Mucosa of stomach (tissue), 1 donor: ENCODE results near the gene GPR153.

Source experiments
- H3K27me3 ChIP-seq: one replicate; pipeline ENCODE4 v1.7.0; 2013; ENCODE audit warnings: mild to moderate bottlenecking, low read length; ENCODE audit not compliant: control insufficient read depth, insufficient read depth
- H3K36me3 ChIP-seq: one replicate; pipeline ENCODE4 v1.7.0; 2013; ENCODE audit warnings: low read length; ENCODE audit not compliant: control insufficient read depth, insufficient read depth
- H3K4me1 ChIP-seq: one replicate; pipeline ENCODE4 v1.7.0; 2013; ENCODE audit warnings: mild to moderate bottlenecking, low read length; ENCODE audit not compliant: control insufficient read depth, insufficient read depth
- H3K4me3 ChIP-seq: one replicate; pipeline ENCODE4 v1.7.0; 2013; ENCODE audit warnings: low read length
- H3K9ac ChIP-seq: one replicate; pipeline ENCODE4 v1.7.0; 2013; ENCODE audit warnings: mild to moderate bottlenecking, low read length, moderate library complexity
- H3K9me3 ChIP-seq: one replicate; pipeline ENCODE4 v1.7.0; 2013; ENCODE audit warnings: mild to moderate bottlenecking, low read length, moderate library complexity; ENCODE audit not compliant: control insufficient read depth
- donor health status: Pancreatic carcinoma.

GPR153 gene

GRCh38 chr1:6251681-6252373, 9.1 kb downstream of the GPR153 start:
- Histone ChIP-seq H3K36me3 (no peaks in the 10 kb centered on the region), H3K9ac (no peak overlapping the region), H3K4me3 (no peak overlapping the region), H3K4me1 (peaks cover 10% of the 10 kb centered on the region), H3K27me3 (peaks cover 39% of the 10 kb centered on the region), H3K9me3 (no peaks in the 10 kb centered on the region)

GRCh38 chr1:6251233-6251632, 9.7 kb downstream of the GPR153 start:
- H3K4me3 ChIP-seq = no peak overlapping the region
- no peak overlapping the region for H3K9ac ChIP-seq
- peaks cover 44% of the 10 kb centered on the region for H3K27me3 ChIP-seq
- H3K4me1 ChIP-seq = peaks cover 14% of the 10 kb centered on the region
- H3K36me3 ChIP-seq = no peaks in the 10 kb centered on the region
- H3K9me3 ChIP-seq = no peaks in the 10 kb centered on the region

- no peak overlapping the region for H3K4me3 ChIP-seq
- H3K36me3 ChIP-seq = no peaks in the 10 kb centered on the region
- no peak overlapping the region for H3K9ac ChIP-seq
- H3K9me3 ChIP-seq = no peaks in the 10 kb centered on the region
- H3K27me3 ChIP-seq = peaks cover 55% of the 10 kb centered on the region
- H3K4me1 ChIP-seq = peaks cover 27% of the 10 kb centered on the region
These were observed 10.9 kb downstream of the GPR153 start for GRCh38 chr1:6249739-6250689.

- Histone ChIP-seq H3K9me3 (no peaks in the 10 kb centered on the region), H3K36me3 (no peaks in the 10 kb centered on the region), H3K9ac (no peak overlapping the region), H3K4me3 (no peak overlapping the region), H3K27me3 (peaks cover 62% of the 10 kb centered on the region), H3K4me1 (peaks cover 27% of the 10 kb centered on the region)
These were observed 11.8 kb downstream of the GPR153 start for GRCh38 chr1:6248932-6249738.

- Histone ChIP-seq H3K36me3 (no peaks in the 10 kb centered on the region), H3K9me3 (no peaks in the 10 kb centered on the region), H3K4me3 (no peak overlapping the region), H3K9ac (no peak overlapping the region), H3K27me3 (peaks cover 70% of the 10 kb centered on the region), H3K4me1 (peaks cover 27% of the 10 kb centered on the region)
These were observed 12.6 kb downstream of the GPR153 start for GRCh38 chr1:6248161-6248776.

GRCh38 chr1:6247651-6248050, 13.2 kb downstream of the GPR153 start:
- Histone ChIP-seq H3K4me3 (no peak overlapping the region), H3K9me3 (no peaks in the 10 kb centered on the region), H3K9ac (no peak overlapping the region), H3K4me1 (peaks cover 27% of the 10 kb centered on the region), H3K27me3 (peaks cover 76% of the 10 kb centered on the region), H3K36me3 (no peaks in the 10 kb centered on the region)

- no peak overlapping the region for H3K4me3 ChIP-seq
- H3K9me3 ChIP-seq = no peaks in the 10 kb centered on the region
- no peak overlapping the region for H3K9ac ChIP-seq
- H3K36me3 ChIP-seq = no peaks in the 10 kb centered on the region
- H3K27me3 ChIP-seq = peaks cover 81% of the 10 kb centered on the region
- H3K4me1 ChIP-seq = peaks cover 27% of the 10 kb centered on the region
These were observed 14.1 kb downstream of the GPR153 start for GRCh38 chr1:6246497-6247467.

- Histone ChIP-seq H3K36me3 (no peaks in the 10 kb centered on the region), H3K27me3 (peaks cover 82% of the 10 kb centered on the region), H3K4me3 (no peak overlapping the region), H3K4me1 (peaks cover 27% of the 10 kb centered on the region), H3K9ac (no peak overlapping the region), H3K9me3 (no peaks in the 10 kb centered on the region)
These were observed 14.9 kb downstream of the GPR153 start for GRCh38 chr1:6245869-6246496.

GRCh38 chr1:6245086-6245868, 15.6 kb downstream of the GPR153 start:
- no peaks in the 10 kb centered on the region for H3K36me3 ChIP-seq
- no peak overlapping the region for H3K4me3 ChIP-seq
- no peak overlapping the region for H3K9ac ChIP-seq
- no peaks in the 10 kb centered on the region for H3K9me3 ChIP-seq
- H3K27me3 ChIP-seq = peaks cover 83% of the 10 kb centered on the region
- peaks cover 27% of the 10 kb centered on the region for H3K4me1 ChIP-seq

GRCh38 chr1:6244401-6245049, 16.4 kb downstream of the GPR153 start:
- Histone ChIP-seq H3K9me3 (no peaks in the 10 kb centered on the region), H3K4me1 (peaks cover 22% of the 10 kb centered on the region), H3K36me3 (no peaks in the 10 kb centered on the region), H3K9ac (no peak overlapping the region), H3K4me3 (no peak overlapping the region), H3K27me3 (peaks cover 81% of the 10 kb centered on the region)
